Naive thymus-derived CD4-positive, alpha-beta T cell (primary cell): ENCODE results near the gene DNAJC17. TPM values are rescaled to one million over a fixed set of nuclear protein-coding genes. Genes with fewer than 3 reads are reported as not detected.
A peak's percentile ranks its signal among the peaks of the same experiment; 100 is the strongest.

Experiments
- ATAC-seq: fragments of 150-1000 bp; cut with Tn5 transposase; 2 replicates; pipeline ENCODE4 v1.10.0; 2021; ENCODE audit warnings: mild to moderate bottlenecking, moderate library complexity
- CTCF ChIA-PET: fragments of 350-600 bp; sonication (Branson Sonifier 250); formaldehyde crosslinking; loops from one replicate; lab custom pipeline; 2021; ENCODE audit warnings: antibody characterized with exemption; lab: Charles Lee
- POLR2A ChIA-PET: fragments of 350-600 bp; sonication (Branson Sonifier 250); formaldehyde crosslinking; loops from one replicate; lab custom pipeline; 2021; ENCODE audit warnings: antibody characterized with exemption, inconsistent platforms; lab: Charles Lee
- DNase-seq, 9 donors: peaks; one replicate each; pipeline versions ENCODE4 v3.0.0 to v3.0.0-alpha.2; 2020 to 2022; ENCODE audit warnings: mixed read lengths in 1 of 9
- H3K27ac ChIP-seq: one replicate; pipeline ENCODE4 v1.7.0; 2013; ENCODE audit warnings: mild to moderate bottlenecking, low read depth, low read length, moderate library complexity
- H3K27me3 ChIP-seq, 2 donors: one replicate each; pipeline ENCODE4 v1.7.0; 2013; ENCODE audit warnings: low read length in 2 of 2, mild to moderate bottlenecking in 2 of 2, moderate library complexity in 2 of 2; ENCODE audit not compliant: control insufficient read depth in 2 of 2, insufficient read depth in 2 of 2
- H3K36me3 ChIP-seq, 3 experiments: 1 replicate in 2 of 3; 2 replicates in 1 of 3; pipeline ENCODE4 v1.7.0; 2013; ENCODE audit warnings: low read length in 3 of 3, mild to moderate bottlenecking in 3 of 3, moderate library complexity in 1 of 3; ENCODE audit not compliant: insufficient read depth in 3 of 3, control insufficient read depth in 2 of 3
- H3K4me1 ChIP-seq, 2 donors: one replicate each; pipeline ENCODE4 v1.7.0; 2013; ENCODE audit warnings: low read length in 2 of 2, mild to moderate bottlenecking in 2 of 2, moderate library complexity in 1 of 2; ENCODE audit not compliant: control insufficient read depth in 2 of 2, insufficient read depth in 2 of 2
- H3K4me3 ChIP-seq: 2 replicates; pipeline ENCODE4 v1.7.0; 2013; ENCODE audit warnings: mild to moderate bottlenecking, low read length
- H3K9me3 ChIP-seq, 3 experiments: 1 replicate in 2 of 3; 2 replicates in 1 of 3; pipeline ENCODE4 v1.7.0; 2013; ENCODE audit warnings: low read length in 3 of 3; ENCODE audit not compliant: control insufficient read depth in 2 of 3
- H3K27ac Mint-ChIP-seq, 9 donors: one replicate each; pipeline ENCODE4 v1.8.0; 2020 to 2022; ENCODE audit warnings: mixed read lengths in 9 of 9, mild to moderate bottlenecking in 8 of 9, moderate library complexity in 5 of 9, inconsistent platforms in 2 of 9
- H3K27me3 Mint-ChIP-seq, 5 donors: one replicate each; pipeline ENCODE4 v1.8.0; 2021 to 2022; ENCODE audit warnings: mixed read lengths in 5 of 5, mild to moderate bottlenecking in 1 of 5
- H3K36me3 Mint-ChIP-seq, 5 donors: one replicate each; pipeline ENCODE4 v1.8.0; 2020 to 2022; ENCODE audit warnings: mixed read lengths in 5 of 5, mild to moderate bottlenecking in 3 of 5, inconsistent platforms in 1 of 5
- H3K4me1 Mint-ChIP-seq, 7 donors: one replicate each; pipeline ENCODE4 v1.8.0; 2020 to 2022; ENCODE audit warnings: mixed read lengths in 7 of 7, mild to moderate bottlenecking in 3 of 7, inconsistent platforms in 1 of 7
- H3K4me3 Mint-ChIP-seq, 10 donors: one replicate each; pipeline ENCODE4 v1.8.0; 2020 to 2022; ENCODE audit warnings: mild to moderate bottlenecking in 10 of 10, mixed read lengths in 10 of 10, moderate library complexity in 6 of 10, inconsistent platforms in 2 of 10
- H3K9me3 Mint-ChIP-seq, 11 donors: one replicate each; pipeline ENCODE4 v1.8.0; 2020 to 2022; ENCODE audit warnings: mixed read lengths in 11 of 11, mild to moderate bottlenecking in 4 of 11, inconsistent platforms in 1 of 11, moderate library complexity in 1 of 11
- intact Hi-C, 2 donors: fragments of 100-400 bp; cut with micrococcal nuclease; formaldehyde crosslinking; loops; one replicate each; pipeline ENCODE4 v1.15.1; 2023
- polyA plus RNA-seq, 2 donors: library from polyadenylated mRNA; unstranded; fragments of 300-500 nt; fragmentation: Illumina TruSeq; gene quantifications; one replicate each; pipeline ENCODE4 v1.2.3, GENCODE V29; 2021
- total RNA-seq, 6 experiments: library from RNA in 5 of 6; stranded (reverse) in 5 of 6; gene quantifications; 1 replicate in 5 of 6; 2 replicates in 1 of 6; pipeline ENCODE4 v1.2.3 and lab custom pipeline; 2021 to 2026

The DNAJC17 gene
- total and polyA plus RNA-seq, 7 experiments from 2014 or later: 28.8 to 50.9 (median 35.5) TPM

- Histone ChIP-seq H3K27me3 (no peaks in the 10 kb centered on the region), H3K4me1 (peaks cover 0 to under 1% of the 10 kb centered on the region in 2 donors), H3K4me3 (no peak overlapping the region), H3K9me3 (no peaks in the 10 kb centered on the region), H3K36me3 (no peaks in the 10 kb centered on the region), H3K27ac (no peak overlapping the region)
- CTCF ChIA-PET: interaction anchor here (0.7 kb wide), 1 partner anchor 480 kb away, joined by 3 read pairs; the partner anchor contains the start of genes NUSAP1 and OIP5
- no peaks in the 10 kb centered on the region for H3K9me3 Mint-ChIP-seq
- H3K4me3 Mint-ChIP-seq: no peak overlapping the region
- peaks cover 7 to 12% (median 10%) of the 10 kb centered on the region in 7 donors for H3K4me1 Mint-ChIP-seq
- intact Hi-C loops: no loop called here
- ATAC-seq (no peak), DNase-seq (no peak)
- H3K36me3 Mint-ChIP-seq: peaks cover 0 to 3% (median 0%) of the 10 kb centered on the region in 5 donors
- H3K27ac Mint-ChIP-seq: peak overlapping the region in 2 of 9 donors; percentile 3 to 22
- POLR2A ChIA-PET: interaction anchor here (0.7 kb wide), 2 partner anchors 37 to 55 kb away, joined by 3 read pairs; no protein-coding TSS in a partner anchor
- no peaks in the 10 kb centered on the region for H3K27me3 Mint-ChIP-seq
Observed at GRCh38 chr15:40852529-40852928, 45.3 kb upstream of the DNAJC17 start.

GRCh38 chr15:40850576-40851112, 43.4 kb upstream of the DNAJC17 start:
- H3K4me1 ChIP-seq: peaks cover 0 to 10% of the 10 kb centered on the region in 2 donors
- Mint-ChIP-seq H3K4me3 (no peak overlapping the region), H3K36me3 (no peaks in the 10 kb centered on the region), H3K4me1 (peaks cover 7 to 26% (median 23%) of the 10 kb centered on the region in 7 donors), H3K9me3 (no peaks in the 10 kb centered on the region), H3K27me3 (peaks cover 0 to 1% (median 0%) of the 10 kb centered on the region in 5 donors), H3K27ac (no peak overlapping the region)
- ATAC-seq (no peak), DNase-seq (no peak)
- ChIA-PET POLR2A (interaction anchor here (0.6 kb wide), 1 partner anchor 273 kb away, joined by 5 read pairs; no protein-coding TSS in a partner anchor), CTCF (no interaction called here)
- H3K36me3 ChIP-seq: no peaks in the 10 kb centered on the region
- no peaks in the 10 kb centered on the region for H3K9me3 ChIP-seq
- intact Hi-C loops: no loop called here
- H3K27me3 ChIP-seq: no peaks in the 10 kb centered on the region
- H3K27ac ChIP-seq: no peak overlapping the region
- no peak overlapping the region for H3K4me3 ChIP-seq

DNA sequence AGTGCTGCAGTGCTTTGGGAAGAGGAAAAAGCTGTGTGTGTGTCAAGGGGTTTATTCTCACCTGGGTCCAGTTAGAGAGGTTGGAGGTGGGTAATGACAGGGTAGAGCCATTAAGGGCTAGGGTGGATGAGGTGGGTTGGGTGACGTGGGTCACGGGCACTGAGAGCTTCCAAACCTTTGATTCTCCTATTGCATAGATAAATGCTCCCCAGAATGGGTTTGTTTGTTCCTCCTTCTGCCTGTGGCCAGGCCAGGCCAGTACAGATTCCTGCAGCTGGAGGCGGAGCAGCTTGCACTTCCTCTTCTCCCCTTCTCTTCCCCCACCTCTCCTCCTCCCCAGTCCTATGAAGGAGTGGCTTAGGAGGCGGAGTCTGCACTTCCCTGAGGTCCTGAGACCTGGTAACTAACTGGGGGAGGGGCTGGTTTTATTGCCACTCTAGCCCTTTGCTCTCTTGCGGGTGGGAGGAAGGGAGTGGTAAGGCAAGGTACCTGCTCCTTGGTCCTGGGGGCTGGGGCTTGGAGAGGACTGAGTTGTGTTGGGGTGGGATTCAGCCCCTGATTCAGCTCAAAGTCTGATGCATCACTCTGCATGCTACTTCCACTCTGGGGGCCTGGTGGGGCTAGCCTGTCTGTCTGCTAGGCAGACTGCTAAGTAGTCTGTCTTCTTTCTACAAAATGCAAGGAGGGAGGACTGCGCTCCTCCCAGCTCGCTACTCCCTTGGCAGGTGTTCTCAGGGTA, 40.1 kb upstream of the DNAJC17 start:
- Mint-ChIP-seq H3K4me1 (peaks cover 12 to 38% (median 32%) of the 10 kb centered on the region in 7 donors), H3K4me3 (peak overlapping the region in 7 of 10 donors; percentile 6 to 68 (median 28)), H3K9me3 (no peaks in the 10 kb centered on the region), H3K27ac (peak overlapping the region in 6 of 9 donors; percentile 9 to 68 (median 34)), H3K27me3 (peaks cover 0 to 19% (median 4%) of the 10 kb centered on the region in 5 donors), H3K36me3 (peaks cover 0 to 3% (median 0%) of the 10 kb centered on the region in 5 donors)
- peak; percentile 85 for ATAC-seq
- intact Hi-C loops: no loop called here
- Histone ChIP-seq H3K4me3 (no peak overlapping the region), H3K36me3 (no peaks in the 10 kb centered on the region), H3K9me3 (no peaks in the 10 kb centered on the region), H3K27me3 (peaks cover 0 to 3% of the 10 kb centered on the region in 2 donors), H3K27ac (no peak overlapping the region), H3K4me1 (peaks cover 0 to 15% of the 10 kb centered on the region in 2 donors)
- POLR2A ChIA-PET: no interaction called here
- DNase-seq: no peak
- CTCF ChIA-PET: interaction anchor here (1.7 kb wide), 1 partner anchor 10 kb away, joined by 10 read pairs; no protein-coding TSS in a partner anchor

- Mint-ChIP-seq H3K27ac (peak overlapping the region in 5 of 9 donors; percentile 9 to 68 (median 36)), H3K27me3 (peaks cover 0 to 22% (median 4%) of the 10 kb centered on the region in 5 donors), H3K4me3 (peak overlapping the region in 6 of 10 donors; percentile 5 to 68 (median 20)), H3K36me3 (peaks cover 0 to 3% (median 0%) of the 10 kb centered on the region in 5 donors), H3K4me1 (peaks cover 12 to 38% (median 32%) of the 10 kb centered on the region in 7 donors), H3K9me3 (no peaks in the 10 kb centered on the region)
- H3K27ac ChIP-seq: no peak overlapping the region
- peaks cover 0 to 3% of the 10 kb centered on the region in 2 donors for H3K27me3 ChIP-seq
- H3K36me3 ChIP-seq: no peaks in the 10 kb centered on the region
- ChIA-PET POLR2A (no interaction called here), CTCF (interaction anchor here (1.0 to 1.7 kb wide), 2 partner anchors 10 to 11 kb away, joined by 3 to 10 read pairs; no protein-coding TSS in a partner anchor)
- peaks cover 0 to 15% of the 10 kb centered on the region in 2 donors for H3K4me1 ChIP-seq
- H3K4me3 ChIP-seq: no peak overlapping the region
- ATAC-seq (no peak), DNase-seq (no peak)
- H3K9me3 ChIP-seq: no peaks in the 10 kb centered on the region
- intact Hi-C loops: no loop called here
Observed at GRCh38 chr15:40846841-40847222, 39.6 kb upstream of the DNAJC17 start.

- H3K4me3 Mint-ChIP-seq: peak overlapping the region; percentile 9 to 88 (median 45)
- H3K36me3 Mint-ChIP-seq: peaks cover 0 to 3% (median 0%) of the 10 kb centered on the region in 5 donors
- ATAC-seq (no peak), DNase-seq (no peak)
- Histone ChIP-seq H3K4me1 (peaks cover 0 to 15% of the 10 kb centered on the region in 2 donors), H3K27ac (no peak overlapping the region), H3K36me3 (no peaks in the 10 kb centered on the region), H3K27me3 (peaks cover 0 to 3% of the 10 kb centered on the region in 2 donors), H3K9me3 (no peaks in the 10 kb centered on the region), H3K4me3 (no peak overlapping the region)
- H3K27me3 Mint-ChIP-seq: peaks cover 0 to 33% (median 4%) of the 10 kb centered on the region in 5 donors
- H3K27ac Mint-ChIP-seq: no peak overlapping the region
- POLR2A ChIA-PET: no interaction called here
- H3K4me1 Mint-ChIP-seq: peaks cover 12 to 38% (median 32%) of the 10 kb centered on the region in 7 donors
- intact Hi-C loops: no loop called here
- no peaks in the 10 kb centered on the region for H3K9me3 Mint-ChIP-seq
- CTCF ChIA-PET: interaction anchor here (0.7 to 1.0 kb wide), 2 partner anchors 11 to 1035 kb away, joined by 3 to 4 read pairs; no protein-coding TSS in a partner anchor
Observed at GRCh38 chr15:40845511-40846284, 38.4 kb upstream of the DNAJC17 start.

GRCh38 chr15:40845036-40845435, 37.8 kb upstream of the DNAJC17 start:
- Mint-ChIP-seq H3K27me3 (peaks cover 0 to 37% (median 4%) of the 10 kb centered on the region in 5 donors), H3K27ac (peak overlapping the region in 4 of 9 donors; percentile 36 to 93 (median 57)), H3K36me3 (peaks cover 0 to 3% (median 0%) of the 10 kb centered on the region in 5 donors), H3K4me1 (peaks cover 12 to 38% (median 32%) of the 10 kb centered on the region in 7 donors), H3K4me3 (peak overlapping the region; percentile 82 to 94 (median 86)), H3K9me3 (no peaks in the 10 kb centered on the region)
- peaks cover 0 to 3% of the 10 kb centered on the region in 2 donors for H3K27me3 ChIP-seq
- peaks cover 0 to 15% of the 10 kb centered on the region in 2 donors for H3K4me1 ChIP-seq
- no peaks in the 10 kb centered on the region for H3K36me3 ChIP-seq
- intact Hi-C loops: no loop called here
- no peaks in the 10 kb centered on the region for H3K9me3 ChIP-seq
- peak overlapping the region; percentile 58 for H3K4me3 ChIP-seq
- no peak for DNase-seq
- CTCF ChIA-PET: interaction anchor here (0.7 to 1.6 kb wide), 2 partner anchors 62 to 1036 kb away, joined by 4 to 5 read pairs; no protein-coding TSS in a partner anchor
- ATAC-seq: no peak
- H3K27ac ChIP-seq: no peak overlapping the region
- POLR2A ChIA-PET: interaction anchor here (0.6 to 0.7 kb wide), 2 partner anchors 36 to 79 kb away, joined by 6 to 7 read pairs; no protein-coding TSS in a partner anchor
